SK-N-SH (cell line): ENCODE results near the gene CPNE2. TPM values are rescaled to one million over a fixed set of nuclear protein-coding genes. Genes with fewer than 3 reads are reported as not detected.

Experiments used
- CTCF ChIA-PET: fragments of 300-600, 350-600 bp; formaldehyde crosslinking; extraction: SDS; loops from one replicate; lab custom pipeline; 2021; lab: Yijun Ruan, JAX
- POLR2A ChIA-PET: fragments of 350-600 bp; sonication (Branson Sonifier 250); formaldehyde crosslinking; extraction: SDS; loops from one replicate; lab custom pipeline; 2020; ENCODE audit warnings: antibody characterized with exemption, inconsistent platforms; lab: Yijun Ruan, JAX
- DNase-seq: peaks from one replicate; pipeline ENCODE4 v3.0.0; 2012
- H2AFZ ChIP-seq: fragments of 200-600 bp; sonication (generic); 2 replicates; pipeline ENCODE4 v1.8.1; 2016; ENCODE audit warnings: antibody characterized with exemption, mild to moderate bottlenecking, low read depth
- H3F3A ChIP-seq: fragments of 200-600 bp; sonication (generic); replicated peaks from 2 replicates; pipeline ENCODE3; 2016; ENCODE audit warnings: antibody characterized with exemption, mild to moderate bottlenecking; ENCODE audit not compliant: insufficient read depth
- H3K27ac ChIP-seq, 2 experiments: fragments of 200-500 bp in 1 of 2; fragments of 200-600 bp in 1 of 2; sonication (Bioruptor generic) in 1 of 2; sonication (generic), shearing (Covaris generic) in 1 of 2; 2 replicates each; pipeline versions ENCODE4 v1.5.1 to v1.6.1; 2014 to 2016; ENCODE audit warnings: low read depth in 2 of 2, inconsistent platforms in 1 of 2, low read length in 1 of 2, mild to moderate bottlenecking in 1 of 2, mixed read lengths in 1 of 2
- H3K27me3 ChIP-seq: fragments of 200-600 bp; sonication (generic), shearing (Covaris generic); 2 replicates; pipeline ENCODE4 v1.6.1; 2016; ENCODE audit warnings: mixed run types; ENCODE audit not compliant: insufficient read depth
- H3K36me3 ChIP-seq, 2 experiments: fragments of 200-500 bp in 1 of 2; fragments of 200-600 bp in 1 of 2; sonication (Bioruptor generic) in 1 of 2; sonication (generic) in 1 of 2; replicated peaks in 1 of 2; 2 replicates each; pipeline versions ENCODE3 to v1.5.1; 2014 to 2016; ENCODE audit warnings: low read length in 1 of 2, mild to moderate bottlenecking in 1 of 2; ENCODE audit not compliant: insufficient read depth in 2 of 2, control insufficient read depth in 1 of 2
- H3K4me1 ChIP-seq, 2 experiments: fragments of 200-500 bp in 1 of 2; fragments of 200-600 bp in 1 of 2; sonication (Bioruptor generic) in 1 of 2; sonication (generic), shearing (Covaris generic) in 1 of 2; 2 replicates each; pipeline versions ENCODE4 v1.5.1 to v1.6.1; 2014 to 2016; ENCODE audit warnings: low read depth in 1 of 2, low read length in 1 of 2, mixed run types in 1 of 2; ENCODE audit not compliant: insufficient read depth in 2 of 2, control insufficient read depth in 1 of 2
- H3K4me2 ChIP-seq: fragments of 200-600 bp; sonication (generic), shearing (Covaris generic); 2 replicates; pipeline ENCODE4 v1.6.1; 2017; ENCODE audit warnings: mixed run types
- H3K4me3 ChIP-seq, 2 experiments: fragments of 200-500 bp in 1 of 2; fragments of 200-600 bp in 1 of 2; sonication (Bioruptor generic) in 1 of 2; sonication (generic), shearing (Covaris generic) in 1 of 2; 2 replicates each; pipeline versions ENCODE4 v1.5.1 to v1.8.1; 2014 to 2016; ENCODE audit warnings: low read depth in 2 of 2, inconsistent platforms in 1 of 2, low read length in 1 of 2, mild to moderate bottlenecking in 1 of 2, mixed read lengths in 1 of 2, moderate library complexity in 1 of 2
- H3K79me2 ChIP-seq: fragments of 200-600 bp; sonication (generic); 2 replicates; pipeline ENCODE4 v1.8.1; 2017; ENCODE audit warnings: mild to moderate bottlenecking; ENCODE audit not compliant: insufficient read depth
- H3K9ac ChIP-seq: fragments of 200-600 bp; sonication (generic); 2 replicates; pipeline ENCODE4 v1.6.1; 2017; ENCODE audit warnings: mixed run types
- H3K9me2 ChIP-seq: fragments of 200-600 bp; sonication (generic); 2 replicates; pipeline ENCODE4 v1.6.1; 2017; ENCODE audit warnings: mixed run types
- H3K9me3 ChIP-seq: fragments of 200-600 bp; sonication (generic); 2 replicates; pipeline ENCODE4 v1.6.1; 2017; ENCODE audit warnings: mixed run types, mild to moderate bottlenecking, moderate library complexity
- H4K20me1 ChIP-seq: fragments of 200-600 bp; sonication (generic); 2 replicates; pipeline ENCODE4 v1.6.1; 2017; ENCODE audit warnings: mild to moderate bottlenecking, mixed run types; ENCODE audit not compliant: insufficient read depth
- CHD2 ChIP-seq: fragments of 150-350 bp; IDR thresholded peaks from 2 replicates; pipeline ENCODE4 v1.6.1; 2018; ENCODE audit warnings: low read length; ENCODE audit not compliant: partially characterized antibody
- ELF1 ChIP-seq: IDR thresholded peaks from 2 replicates; pipeline ENCODE4 v1.4.0; 2012
- FOSL2 ChIP-seq: IDR thresholded peaks from 2 replicates; pipeline ENCODE4 v1.4.0; 2012; ENCODE audit warnings: low read depth, mild to moderate bottlenecking, moderate library complexity, borderline replicate concordance
- FOXJ3 ChIP-seq: sonication (generic); formaldehyde crosslinking; IDR thresholded peaks from 2 replicates; pipeline ENCODE4 v1.5.1; 2020; ENCODE audit warnings: mild to moderate bottlenecking, missing genetic modification reagents
- FOXM1 ChIP-seq: IDR thresholded peaks from 2 replicates; pipeline ENCODE4 v1.4.0; 2012; ENCODE audit warnings: low read depth, mild to moderate bottlenecking
- NRF1 ChIP-seq: IDR thresholded peaks from 2 replicates; pipeline ENCODE4 v1.6.1; 2012; ENCODE audit warnings: low read depth, mild to moderate bottlenecking, low read length
- POLR2AphosphoS5 ChIP-seq: IDR thresholded peaks from 2 replicates; pipeline ENCODE4 v1.6.1; 2012; ENCODE audit warnings: low read depth, low read length
- SIN3A ChIP-seq: IDR thresholded peaks from 2 replicates; pipeline ENCODE4 v1.6.1; 2012; ENCODE audit warnings: low read depth, mild to moderate bottlenecking, low read length, moderate library complexity, borderline replicate concordance
- SMC3 ChIP-seq: IDR thresholded peaks from 2 replicates; pipeline ENCODE4 v1.6.1; 2012; ENCODE audit warnings: low read depth, low read length, improper control_type of control experiment
- TAF1 ChIP-seq: IDR thresholded peaks from 2 replicates; pipeline ENCODE4 v1.6.1; 2012; ENCODE audit warnings: low read depth, mild to moderate bottlenecking, low read length, moderate library complexity, borderline replicate concordance
- TCF12 ChIP-seq: IDR thresholded peaks from 2 replicates; pipeline ENCODE4 v1.4.0; 2012
- TEAD4 ChIP-seq: IDR thresholded peaks from 2 replicates; pipeline ENCODE4 v1.4.0; 2012; ENCODE audit warnings: mild to moderate bottlenecking, borderline replicate concordance; ENCODE audit not compliant: insufficient read depth
- WGBS: methylation state at CpG from one replicate; pipeline ENCODE4 v1.1.6; 2017; ENCODE audit warnings: low lambda C conversion rate; 5-methylcytosine and 5-hydroxymethylcytosine counted together
- polyA plus RNA-seq, 3 experiments: library from polyadenylated mRNA; depleted of rRNA; stranded (reverse); fragments of >200 nt; gene quantifications; 2 replicates each; pipeline ENCODE4 v1.2.3, GENCODE V29; 2012
- TF ChIP-seq, protein P1 (sequence below): fragments of 150-350 bp; IDR thresholded peaks from 2 replicates; pipeline ENCODE4 v1.6.1; 2017; ENCODE audit warnings: antibody characterized with exemption, low read length, low read depth, borderline replicate concordance
- TF ChIP-seq, protein P2 (sequence below): fragments of 200-600 bp; sonication (generic); IDR thresholded peaks from 2 replicates; pipeline ENCODE4 v1.6.1; 2017; ENCODE audit warnings: antibody characterized with exemption, mild to moderate bottlenecking, moderate library complexity
- TF ChIP-seq, protein P3 (sequence below): IDR thresholded peaks from 2 replicates; pipeline ENCODE4; 2012
- TF ChIP-seq, protein P4 (sequence below): fragments of 150-350 bp; IDR thresholded peaks from 2 replicates; pipeline ENCODE4 v1.6.1; 2016; ENCODE audit warnings: mild to moderate bottlenecking, low read depth, low read length
- TF ChIP-seq, protein P5 (sequence below): IDR thresholded peaks from 2 replicates; pipeline ENCODE4 v1.4.0; 2012; ENCODE audit warnings: low read depth, borderline replicate concordance

The CPNE2 gene
- polyA plus RNA-seq, 1 of the 3 experiments (the other 2 are of a cell fraction): 73.0 TPM

DNA sequence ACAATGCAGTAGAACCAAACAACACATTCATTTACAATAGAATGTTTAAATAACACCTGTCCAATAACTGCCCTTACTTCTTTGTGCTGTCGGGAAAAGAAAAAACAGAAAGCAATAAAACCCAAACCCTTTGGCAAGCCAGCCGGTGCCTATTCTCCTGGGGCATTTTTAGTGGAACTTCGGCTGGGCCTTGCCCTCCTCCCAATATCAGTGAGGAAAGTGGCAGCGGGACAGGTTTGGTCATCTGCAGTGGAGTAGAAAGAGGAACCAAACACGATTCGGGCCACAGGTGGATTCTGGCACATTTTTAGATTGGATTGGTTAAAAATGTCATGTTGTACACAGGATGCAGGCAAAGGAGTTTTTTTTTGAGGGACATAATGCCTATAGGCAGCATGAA, 61.5 kb downstream of the CPNE2 start:
- TF ChIP-seq, protein P1, sequence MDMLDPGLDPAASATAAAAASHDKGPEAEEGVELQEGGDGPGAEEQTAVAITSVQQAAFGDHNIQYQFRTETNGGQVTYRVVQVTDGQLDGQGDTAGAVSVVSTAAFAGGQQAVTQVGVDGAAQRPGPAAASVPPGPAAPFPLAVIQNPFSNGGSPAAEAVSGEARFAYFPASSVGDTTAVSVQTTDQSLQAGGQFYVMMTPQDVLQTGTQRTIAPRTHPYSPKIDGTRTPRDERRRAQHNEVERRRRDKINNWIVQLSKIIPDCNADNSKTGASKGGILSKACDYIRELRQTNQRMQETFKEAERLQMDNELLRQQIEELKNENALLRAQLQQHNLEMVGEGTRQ: no peak
- TF ChIP-seq, protein P2, sequence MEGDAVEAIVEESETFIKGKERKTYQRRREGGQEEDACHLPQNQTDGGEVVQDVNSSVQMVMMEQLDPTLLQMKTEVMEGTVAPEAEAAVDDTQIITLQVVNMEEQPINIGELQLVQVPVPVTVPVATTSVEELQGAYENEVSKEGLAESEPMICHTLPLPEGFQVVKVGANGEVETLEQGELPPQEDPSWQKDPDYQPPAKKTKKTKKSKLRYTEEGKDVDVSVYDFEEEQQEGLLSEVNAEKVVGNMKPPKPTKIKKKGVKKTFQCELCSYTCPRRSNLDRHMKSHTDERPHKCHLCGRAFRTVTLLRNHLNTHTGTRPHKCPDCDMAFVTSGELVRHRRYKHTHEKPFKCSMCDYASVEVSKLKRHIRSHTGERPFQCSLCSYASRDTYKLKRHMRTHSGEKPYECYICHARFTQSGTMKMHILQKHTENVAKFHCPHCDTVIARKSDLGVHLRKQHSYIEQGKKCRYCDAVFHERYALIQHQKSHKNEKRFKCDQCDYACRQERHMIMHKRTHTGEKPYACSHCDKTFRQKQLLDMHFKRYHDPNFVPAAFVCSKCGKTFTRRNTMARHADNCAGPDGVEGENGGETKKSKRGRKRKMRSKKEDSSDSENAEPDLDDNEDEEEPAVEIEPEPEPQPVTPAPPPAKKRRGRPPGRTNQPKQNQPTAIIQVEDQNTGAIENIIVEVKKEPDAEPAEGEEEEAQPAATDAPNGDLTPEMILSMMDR: no peak
- TF ChIP-seq SIN3A (no peak), POLR2AphosphoS5 (no peak), CHD2 (no peak)
- TF ChIP-seq, protein P3, sequence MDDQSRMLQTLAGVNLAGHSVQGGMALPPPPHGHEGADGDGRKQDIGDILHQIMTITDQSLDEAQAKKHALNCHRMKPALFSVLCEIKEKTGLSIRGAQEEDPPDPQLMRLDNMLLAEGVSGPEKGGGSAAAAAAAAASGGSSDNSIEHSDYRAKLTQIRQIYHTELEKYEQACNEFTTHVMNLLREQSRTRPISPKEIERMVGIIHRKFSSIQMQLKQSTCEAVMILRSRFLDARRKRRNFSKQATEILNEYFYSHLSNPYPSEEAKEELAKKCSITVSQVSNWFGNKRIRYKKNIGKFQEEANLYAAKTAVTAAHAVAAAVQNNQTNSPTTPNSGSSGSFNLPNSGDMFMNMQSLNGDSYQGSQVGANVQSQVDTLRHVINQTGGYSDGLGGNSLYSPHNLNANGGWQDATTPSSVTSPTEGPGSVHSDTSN: no peak
- TF ChIP-seq, protein P4, sequence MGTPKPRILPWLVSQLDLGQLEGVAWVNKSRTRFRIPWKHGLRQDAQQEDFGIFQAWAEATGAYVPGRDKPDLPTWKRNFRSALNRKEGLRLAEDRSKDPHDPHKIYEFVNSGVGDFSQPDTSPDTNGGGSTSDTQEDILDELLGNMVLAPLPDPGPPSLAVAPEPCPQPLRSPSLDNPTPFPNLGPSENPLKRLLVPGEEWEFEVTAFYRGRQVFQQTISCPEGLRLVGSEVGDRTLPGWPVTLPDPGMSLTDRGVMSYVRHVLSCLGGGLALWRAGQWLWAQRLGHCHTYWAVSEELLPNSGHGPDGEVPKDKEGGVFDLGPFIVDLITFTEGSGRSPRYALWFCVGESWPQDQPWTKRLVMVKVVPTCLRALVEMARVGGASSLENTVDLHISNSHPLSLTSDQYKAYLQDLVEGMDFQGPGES: no peak
- peaks cover 3% of the 10 kb centered on the region for H3F3A ChIP-seq
- H3K36me3 ChIP-seq: peaks cover 52 to 54% of the 10 kb centered on the region in 2 experiments
- H2AFZ ChIP-seq: no peak overlapping the region
- H3K79me2 ChIP-seq: no peaks in the 10 kb centered on the region; the same call in 1 of the 2 replicates
- H3K4me3 ChIP-seq: no peak overlapping the region
- H3K9me3 ChIP-seq: no peaks in the 10 kb centered on the region
- WGBS: 93% methylated on average over 6 of the region's 6 CpGs
- no peaks in the 10 kb centered on the region for H3K27me3 ChIP-seq
- no peak overlapping the region for H3K27ac ChIP-seq
- no peaks in the 10 kb centered on the region for H3K9me2 ChIP-seq
- ChIA-PET POLR2A (no interaction called here), CTCF (no interaction called here)
- H3K9ac ChIP-seq: no peak overlapping the region
- no peak for DNase-seq
- H4K20me1 ChIP-seq: no peaks in the 10 kb centered on the region
- peaks cover 2 to 9% of the 10 kb centered on the region in 2 experiments; a peak in 2 of 4 replicates for H3K4me1 ChIP-seq
- no peak overlapping the region for H3K4me2 ChIP-seq

DNA sequence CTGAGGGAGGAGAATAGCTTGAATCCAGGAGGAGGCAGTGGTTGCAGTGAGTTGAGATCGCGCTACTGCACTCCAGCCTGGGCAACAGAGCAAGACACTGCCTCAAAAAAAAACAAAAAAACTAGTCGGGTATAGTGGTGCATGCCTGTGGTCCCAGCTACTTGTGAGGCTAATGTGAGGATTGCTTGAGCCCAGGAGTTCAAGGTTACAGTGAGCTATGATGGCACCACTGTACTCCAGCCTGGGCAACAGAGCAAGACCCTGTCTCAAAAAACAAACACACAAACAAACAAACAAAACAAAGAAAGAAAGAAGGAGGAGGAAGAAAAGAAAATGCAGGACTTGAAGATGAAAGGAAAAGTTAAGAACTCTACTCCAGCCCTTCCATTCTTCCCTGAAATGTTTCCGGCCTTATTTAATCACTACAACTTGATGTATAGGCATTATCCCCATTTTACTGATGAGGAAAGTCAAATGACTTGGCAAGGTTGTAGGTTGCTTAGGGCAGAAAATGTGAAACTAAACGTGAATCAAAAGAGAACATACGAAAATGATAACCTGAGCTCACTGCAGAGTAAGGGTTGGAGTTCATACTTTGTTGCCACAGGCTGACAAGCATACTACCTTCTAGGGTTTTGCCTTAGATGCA, 63.4 kb downstream of the CPNE2 start:
- Histone ChIP-seq H3K9me3 (no peaks in the 10 kb centered on the region), H3K36me3 (peaks cover 63 to 64% of the 10 kb centered on the region in 2 experiments), H3K4me1 (peaks cover 0 to 5% of the 10 kb centered on the region in 2 experiments; a peak in 1 of 4 replicates), H3K27ac (no peak overlapping the region), H4K20me1 (no peaks in the 10 kb centered on the region), H3K9me2 (no peaks in the 10 kb centered on the region), H3F3A (no peaks in the 10 kb centered on the region), H3K4me3 (no peak overlapping the region), H3K9ac (no peak overlapping the region), H3K4me2 (no peak overlapping the region), H3K27me3 (no peaks in the 10 kb centered on the region), H3K79me2 (no peaks in the 10 kb centered on the region; the same call in 1 of the 2 replicates), H2AFZ (no peak overlapping the region)
- WGBS: 82% methylated on average over 6 of the region's 6 CpGs
- POLR2A ChIA-PET: no interaction called here
- CTCF ChIA-PET: no interaction called here
- DNase-seq: no peak
- TF ChIP-seq TAF1 (no peak), FOXJ3 (CRISPR knock-in tag) (no peak), SMC3 (no peak), TCF12 (no peak), TEAD4 (no peak), FOSL2 (no peak), FOXM1 (no peak), POLR2AphosphoS5 (no peak), SIN3A (no peak), ELF1 (no peak), NRF1 (no peak)
- TF ChIP-seq, protein P5, sequence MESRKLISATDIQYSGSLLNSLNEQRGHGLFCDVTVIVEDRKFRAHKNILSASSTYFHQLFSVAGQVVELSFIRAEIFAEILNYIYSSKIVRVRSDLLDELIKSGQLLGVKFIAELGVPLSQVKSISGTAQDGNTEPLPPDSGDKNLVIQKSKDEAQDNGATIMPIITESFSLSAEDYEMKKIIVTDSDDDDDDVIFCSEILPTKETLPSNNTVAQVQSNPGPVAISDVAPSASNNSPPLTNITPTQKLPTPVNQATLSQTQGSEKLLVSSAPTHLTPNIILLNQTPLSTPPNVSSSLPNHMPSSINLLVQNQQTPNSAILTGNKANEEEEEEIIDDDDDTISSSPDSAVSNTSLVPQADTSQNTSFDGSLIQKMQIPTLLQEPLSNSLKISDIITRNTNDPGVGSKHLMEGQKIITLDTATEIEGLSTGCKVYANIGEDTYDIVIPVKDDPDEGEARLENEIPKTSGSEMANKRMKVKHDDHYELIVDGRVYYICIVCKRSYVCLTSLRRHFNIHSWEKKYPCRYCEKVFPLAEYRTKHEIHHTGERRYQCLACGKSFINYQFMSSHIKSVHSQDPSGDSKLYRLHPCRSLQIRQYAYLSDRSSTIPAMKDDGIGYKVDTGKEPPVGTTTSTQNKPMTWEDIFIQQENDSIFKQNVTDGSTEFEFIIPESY: no peak
- TF ChIP-seq, protein P1: no peak
